HFF-Myc (cell line): ENCODE measurements around the gene NAB1.

ENCODE experiments used
- DNase-seq: peaks from one replicate; pipeline ENCODE4 v3.0.0-alpha.2; 2011; ENCODE audit warnings: low read depth; ENCODE audit errors: extremely low read depth
- H3K4me3 ChIP-seq: replicated peaks from 2 replicates; pipeline ENCODE4 v1.5.1; 2011; ENCODE audit warnings: low read depth, mild to moderate bottlenecking, control low read depth, low read length
- CTCF ChIP-seq: IDR thresholded peaks from 2 replicates; pipeline ENCODE4 v1.5.1; 2012; ENCODE audit warnings: mild to moderate bottlenecking, low read depth, low read length, control low read depth; ENCODE audit errors: missing control alignments

The NAB1 gene

GRCh38 chr2:190670182-190670946, 21.5 kb downstream of the NAB1 start:
- no peak overlapping the region for H3K4me3 ChIP-seq

GRCh38 chr2:190674966-190675650, 26.2 kb downstream of the NAB1 start:
- H3K4me3 ChIP-seq: no peak overlapping the region
- DNase-seq: no peak
- TF ChIP-seq CTCF: no peak

More at GRCh38 chr2:190670182-190670946, 21.5 kb downstream of the NAB1 start:
- no peak for TF ChIP-seq CTCF
- DNase-seq: no peak

- no peak for TF ChIP-seq CTCF
- no peak for DNase-seq
Observed at GRCh38 chr2:190677255-190677654, 28.4 kb downstream of the NAB1 start.

GRCh38 chr2:190678444-190679162, 29.7 kb downstream of the NAB1 start:
- no peak overlapping the region for H3K4me3 ChIP-seq
- no peak for DNase-seq
- no peak for TF ChIP-seq CTCF

More at GRCh38 chr2:190677255-190677654, 28.4 kb downstream of the NAB1 start:
- no peak overlapping the region for H3K4me3 ChIP-seq

GRCh38 chr2:190679391-190679790, 30.5 kb downstream of the NAB1 start:
- H3K4me3 ChIP-seq: no peak overlapping the region
- no peak for DNase-seq
- TF ChIP-seq CTCF: no peak

- peak; percentile 56 for TF ChIP-seq CTCF
Observed at GRCh38 chr2:190679813-190680591, 31.1 kb downstream of the NAB1 start.

More at GRCh38 chr2:190679813-190680591, 31.1 kb downstream of the NAB1 start:
- DNase-seq: no peak
- H3K4me3 ChIP-seq: no peak overlapping the region
